GM18519 (cell line): Measurements from ENCODE around the gene SPRED2.

Experiments used
- ATAC-seq: cut with Tn5 transposase; IDR thresholded peaks from one replicate; pipeline ENCODE4 v1.9.1; 2021; ENCODE audit warnings: mild to moderate bottlenecking, moderate library complexity; ENCODE audit not compliant: unreplicated experiment, low FRiP score

The SPRED2 gene

GRCh38 chr2:65369980-65370379 is 62.4 kb downstream of the SPRED2 start:
- ATAC-seq: no peak

- ATAC-seq: no peak
Observed at GRCh38 chr2:65369574-65369973, 62.8 kb downstream of the SPRED2 start.

- ATAC-seq: no peak
Observed at GRCh38 chr2:65368468-65368867, 63.9 kb downstream of the SPRED2 start.

- ATAC-seq: no peak
Observed at GRCh38 chr2:65367524-65367923, 64.9 kb downstream of the SPRED2 start.

- peak; percentile 72 for ATAC-seq
Observed at GRCh38 chr2:65366595-65367125, 65.7 kb downstream of the SPRED2 start.

GRCh38 chr2:65364986-65365733 is 67.2 kb downstream of the SPRED2 start:
- ATAC-seq: no peak

- no peak for ATAC-seq
Observed at GRCh38 chr2:65363879-65364666, 68.3 kb downstream of the SPRED2 start.

GRCh38 chr2:65361623-65362022 is 70.8 kb downstream of the SPRED2 start:
- no peak for ATAC-seq

GRCh38 chr2:65360441-65360840 is 72.0 kb downstream of the SPRED2 start:
- ATAC-seq: no peak

GRCh38 chr2:65358678-65359400 is 73.6 kb downstream of the SPRED2 start:
- no peak for ATAC-seq

- ATAC-seq: peak; percentile 85
Observed at GRCh38 chr2:65357959-65358294, 74.5 kb downstream of the SPRED2 start.

GRCh38 chr2:65357095-65357958 is 75.1 kb downstream of the SPRED2 start:
- ATAC-seq: peak; percentile 28

GRCh38 chr2:65355186-65355831 is 77.1 kb downstream of the SPRED2 start:
- ATAC-seq: no peak

GRCh38 chr2:65354773-65355172 is 77.6 kb downstream of the SPRED2 start:
- no peak for ATAC-seq

- no peak for ATAC-seq
Observed at GRCh38 chr2:65353927-65354326, 78.5 kb downstream of the SPRED2 start.

- no peak for ATAC-seq
Observed at GRCh38 chr2:65353046-65353445, 79.4 kb downstream of the SPRED2 start.

- ATAC-seq: no peak
Observed at GRCh38 chr2:65351948-65352595, 80.3 kb downstream of the SPRED2 start.

- no peak for ATAC-seq
Observed at GRCh38 chr2:65351234-65351947, 81.0 kb downstream of the SPRED2 start.
